Activated CD4-positive, CD25-positive, alpha-beta regulatory T cell treated with anti-CD3 and anti-CD28 coated beads, Interleukin-2, amount 50 U/mL, for 72 hours (primary cell): ENCODE data around the gene C1orf105.

Experiments used
- DNase-seq: peaks from one replicate; pipeline ENCODE4 v3.0.0; 2021

C1orf105 gene

DNA sequence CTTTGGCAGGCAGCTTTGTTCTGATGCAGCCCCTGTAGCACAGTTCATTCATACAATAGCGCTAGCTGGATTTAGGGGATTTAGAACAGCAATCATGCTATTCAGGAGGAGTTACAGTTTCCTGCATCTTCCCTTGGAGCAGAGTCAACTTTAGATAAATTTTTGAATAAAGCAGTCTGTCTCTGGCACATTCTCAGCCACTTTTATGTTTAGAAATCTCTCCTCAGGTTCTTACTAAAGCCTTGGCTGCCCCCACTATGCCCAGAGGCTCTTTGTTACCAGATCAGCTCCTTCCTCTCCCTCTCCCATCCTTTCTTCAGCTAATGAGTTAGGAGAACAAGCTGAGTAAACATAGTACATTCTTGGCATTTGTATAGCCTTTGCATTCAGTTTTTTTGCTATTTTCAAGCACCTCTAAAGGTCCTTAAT lies 40.4 kb downstream of the C1orf105 start:
- DNase-seq: no peak

DNA sequence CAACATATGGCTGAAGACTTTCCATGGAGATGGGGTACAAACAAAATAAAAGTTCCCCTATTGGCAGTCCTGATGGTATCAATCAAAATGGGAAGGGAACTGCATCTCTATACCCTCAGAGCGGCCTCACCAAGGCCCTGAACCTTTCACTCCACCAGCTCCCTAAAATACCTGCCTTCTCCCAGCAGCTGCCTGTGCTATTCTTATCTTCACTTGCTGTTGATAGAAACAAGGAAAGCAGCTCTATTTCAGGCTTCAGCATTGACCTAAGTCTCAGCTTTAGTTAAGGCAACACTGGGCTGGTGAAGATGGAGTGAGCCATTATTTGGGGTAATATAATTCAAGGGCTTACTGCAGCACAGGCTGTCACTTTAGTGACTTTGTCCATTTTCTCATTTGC lies 45.1 kb downstream of the C1orf105 start:
- DNase-seq: no peak

- no peak for DNase-seq
Observed at GRCh38 chr1:172466795-172467407, 46.4 kb downstream of the C1orf105 start.

GRCh38 chr1:172467446-172467845 lies 47.0 kb downstream of the C1orf105 start:
- DNase-seq: no peak

GRCh38 chr1:172468296-172468695 lies 47.8 kb downstream of the C1orf105 start:
- no peak for DNase-seq

GRCh38 chr1:172469717-172470116 lies 49.2 kb downstream of the C1orf105 start:
- no peak for DNase-seq

DNA sequence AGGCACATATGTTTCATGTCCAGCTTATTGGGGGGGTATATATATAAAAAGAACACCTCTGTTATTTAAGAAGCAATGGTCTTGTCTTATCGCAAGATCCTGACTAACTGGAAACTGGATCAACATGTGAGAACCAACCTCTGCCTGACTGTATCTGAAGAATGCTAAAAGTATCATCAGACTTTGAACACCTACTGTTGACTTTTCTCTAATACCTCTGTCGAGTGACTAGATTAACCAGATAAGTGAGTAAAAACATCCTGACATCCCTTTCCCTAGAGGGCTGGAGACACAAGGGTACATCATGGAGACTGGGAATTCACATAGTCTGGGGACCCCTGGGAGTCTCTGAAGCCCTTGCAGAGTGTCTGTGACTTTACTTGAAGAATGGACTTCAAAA lies 49.7 kb downstream of the C1orf105 start:
- no peak for DNase-seq

DNA sequence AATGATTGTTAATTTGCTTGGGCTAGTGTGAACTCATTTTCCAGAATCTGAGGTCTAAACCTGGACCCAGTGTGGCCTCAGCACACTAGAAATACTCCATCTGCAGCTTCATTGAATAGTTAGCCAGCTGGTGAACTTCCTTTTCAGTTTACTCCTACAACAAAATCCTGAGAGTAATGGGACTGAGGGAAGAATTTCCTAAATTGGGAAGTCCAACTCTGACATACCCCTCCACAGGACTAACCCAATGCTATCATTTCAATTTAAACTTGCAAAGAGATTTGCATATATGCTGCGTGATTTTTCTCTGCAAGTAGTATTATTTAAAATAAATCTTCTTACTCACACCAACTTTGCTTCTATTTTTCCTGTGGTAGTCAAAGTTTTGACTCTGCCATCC lies 51.2 kb downstream of the C1orf105 start:
- no peak for DNase-seq

DNA sequence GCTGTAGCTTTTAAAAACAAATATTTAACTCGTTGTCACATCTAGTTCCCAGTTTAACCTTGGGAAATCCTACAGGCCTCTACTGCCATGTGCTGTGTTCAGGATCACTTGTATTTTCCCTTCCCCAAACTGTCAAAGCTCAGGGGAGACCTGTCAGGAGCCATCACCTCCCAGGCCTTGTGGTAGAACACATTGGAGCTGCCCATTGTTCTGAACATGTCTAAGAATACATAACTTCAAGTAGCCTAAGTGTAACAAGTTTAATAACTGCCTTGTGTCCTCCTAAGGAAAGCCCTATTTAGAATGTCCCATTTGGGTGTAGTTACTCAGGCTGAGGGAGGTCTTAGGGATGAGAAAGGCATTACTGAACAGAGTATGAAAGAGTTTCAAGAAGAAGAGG lies 52.0 kb downstream of the C1orf105 start:
- DNase-seq: no peak

GRCh38 chr1:172473302-172473701 lies 52.8 kb downstream of the C1orf105 start:
- DNase-seq: no peak

DNA sequence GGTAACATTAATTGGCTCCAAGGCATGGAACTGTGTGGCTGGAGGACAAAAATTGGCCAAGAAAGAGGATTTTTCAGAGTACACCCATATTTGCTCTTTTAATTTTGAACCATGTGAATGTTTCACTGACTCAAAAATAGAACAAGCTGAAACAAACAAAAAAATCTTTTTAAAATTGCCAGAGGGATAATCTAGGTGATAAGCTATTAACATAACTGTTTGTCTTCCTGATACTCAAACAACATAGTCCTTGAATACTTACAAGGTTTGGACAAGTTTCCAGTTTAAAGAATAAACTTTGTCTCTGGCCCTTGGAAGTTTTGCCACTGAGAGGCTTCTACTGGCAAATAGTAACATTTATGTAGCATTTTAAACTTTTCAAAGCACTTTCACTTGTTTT lies 53.4 kb downstream of the C1orf105 start:
- no peak for DNase-seq

DNA sequence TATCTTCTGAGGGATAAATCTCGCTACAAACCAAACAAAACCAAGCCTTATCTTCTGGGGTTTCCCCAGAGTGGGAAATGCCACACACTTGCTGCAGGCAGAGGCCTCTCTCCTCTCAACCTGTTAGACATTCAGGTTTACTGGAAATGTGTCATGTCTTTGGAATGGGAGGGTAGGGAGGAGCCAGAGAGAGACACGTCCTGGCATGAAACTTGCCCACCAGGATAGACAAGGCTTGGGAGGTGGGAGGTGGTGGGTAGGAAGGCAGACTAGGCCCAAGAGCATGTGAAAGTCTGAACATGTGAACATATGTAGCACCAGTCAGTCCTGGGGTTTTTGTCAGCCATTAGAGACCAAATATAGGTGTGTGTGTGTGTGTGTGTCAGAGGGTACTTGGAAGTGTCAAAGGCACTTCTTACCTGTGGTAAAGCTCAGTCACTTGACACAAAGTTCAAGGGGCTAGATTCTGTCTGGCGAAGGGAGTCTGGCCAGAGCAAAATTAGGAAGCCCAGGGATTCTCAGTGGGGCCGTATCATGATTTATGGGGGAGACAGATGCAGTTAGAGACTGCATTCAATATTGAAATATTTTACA lies 55.8 kb downstream of the C1orf105 start:
- no peak for DNase-seq

DNA sequence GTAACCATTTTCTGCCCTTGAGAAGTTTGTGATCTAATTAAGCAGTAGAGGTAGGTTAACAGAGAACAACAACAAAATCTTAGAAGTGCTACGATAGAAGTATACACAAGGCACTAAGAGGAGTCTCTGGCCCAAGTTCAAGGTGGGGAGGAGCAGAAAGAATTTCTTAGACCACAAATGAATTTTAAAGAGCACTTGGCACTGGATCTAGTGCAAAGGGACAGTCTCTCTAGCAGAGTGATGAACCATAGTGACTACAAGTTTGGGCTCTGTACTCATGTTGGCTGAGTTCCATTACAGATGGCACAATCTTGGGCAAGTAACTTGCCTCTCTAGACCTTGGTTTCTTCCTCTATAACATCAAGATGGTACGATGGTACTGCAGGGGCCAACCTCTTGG lies 56.7 kb downstream of the C1orf105 start:
- no peak for DNase-seq

DNA sequence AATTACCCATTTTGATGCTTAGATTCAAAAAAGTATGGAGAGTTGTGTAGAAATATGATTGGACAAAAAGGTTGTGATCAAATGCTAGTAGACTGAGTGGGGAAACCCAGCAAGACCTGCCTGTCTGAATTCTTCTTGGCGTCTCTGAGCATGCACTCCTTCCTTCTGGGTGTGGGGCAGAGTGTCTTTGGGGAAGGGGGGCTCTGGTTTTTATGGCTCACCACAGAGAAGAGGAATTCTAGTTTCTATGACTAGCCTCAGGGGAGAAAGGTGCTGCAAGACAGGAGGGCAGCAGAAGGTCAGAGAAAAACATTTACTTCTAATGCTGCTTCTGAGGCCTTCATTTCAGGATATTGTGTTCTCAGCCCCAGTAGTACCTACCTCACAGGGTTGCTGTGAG lies 57.3 kb downstream of the C1orf105 start:
- no peak for DNase-seq

GRCh38 chr1:172478485-172478884 lies 58.0 kb downstream of the C1orf105 start:
- no peak for DNase-seq

GRCh38 chr1:172480431-172480830 lies 59.9 kb downstream of the C1orf105 start:
- DNase-seq: no peak

GRCh38 chr1:172482044-172482443 lies 61.6 kb downstream of the C1orf105 start:
- no peak for DNase-seq

GRCh38 chr1:172483448-172483847 lies 63.0 kb downstream of the C1orf105 start:
- no peak for DNase-seq

- DNase-seq: no peak
Observed at GRCh38 chr1:172484252-172484651, 63.8 kb downstream of the C1orf105 start.

GRCh38 chr1:172485626-172486025 lies 65.1 kb downstream of the C1orf105 start:
- DNase-seq: no peak

DNA sequence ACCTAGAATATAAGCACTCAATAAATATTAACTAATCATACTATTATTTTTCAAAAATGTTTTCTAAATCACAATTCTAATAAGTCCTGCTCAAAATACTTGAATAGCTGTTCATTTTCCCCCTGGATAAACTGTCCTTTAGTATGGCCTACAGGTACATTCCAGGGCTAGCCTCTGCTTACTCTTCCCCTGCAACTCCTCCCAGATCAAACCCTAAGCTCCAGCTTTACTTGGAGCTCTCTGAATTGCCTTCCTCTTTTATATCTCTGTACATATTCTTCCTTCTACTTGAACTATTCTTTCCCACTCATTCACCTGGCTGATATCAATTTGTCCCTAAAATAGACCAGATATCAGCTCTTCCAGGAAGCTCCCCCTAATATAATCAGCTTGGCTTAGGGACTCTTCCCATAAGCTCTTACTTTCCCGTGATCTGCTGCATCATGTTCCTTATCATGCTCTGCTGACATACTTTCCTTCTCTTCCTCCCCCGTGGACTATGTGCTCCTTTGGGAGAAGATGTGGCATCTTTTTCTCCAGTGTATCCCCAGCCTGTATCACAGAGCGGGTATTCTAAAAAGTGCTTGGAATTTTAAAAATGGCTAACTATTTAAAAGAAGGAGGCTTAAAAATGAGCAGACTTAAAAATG lies 66.4 kb downstream of the C1orf105 start:
- no peak for DNase-seq

DNA sequence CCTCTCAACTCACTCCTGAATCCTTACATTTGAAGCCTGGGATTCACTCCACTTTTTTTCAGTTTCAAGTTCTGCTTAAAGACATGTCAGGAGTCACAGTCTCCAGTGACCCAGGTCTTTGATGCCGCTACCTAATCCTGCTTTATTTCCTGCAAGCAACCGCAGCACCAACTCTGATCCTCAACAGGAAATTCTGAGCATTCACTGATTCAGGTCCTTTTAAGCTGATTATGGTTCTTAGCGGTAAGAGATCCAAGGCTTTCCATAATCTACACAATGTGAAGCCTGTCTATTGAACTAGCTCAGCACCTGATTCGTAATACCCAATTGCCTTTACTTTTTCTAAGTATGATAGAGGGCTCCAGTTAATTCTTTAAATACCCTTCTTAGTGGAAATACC lies 67.1 kb downstream of the C1orf105 start:
- DNase-seq: no peak

GRCh38 chr1:172488393-172488792 lies 67.9 kb downstream of the C1orf105 start:
- no peak for DNase-seq

GRCh38 chr1:172489847-172490246 lies 69.4 kb downstream of the C1orf105 start:
- no peak for DNase-seq

GRCh38 chr1:172492421-172492820 lies 71.9 kb downstream of the C1orf105 start:
- DNase-seq: no peak
